CD4-positive, alpha-beta T cell treated with Interleukin-17A for 4 hours (primary cell): ENCODE data around the gene NKAIN2.
"Not testable (repeated sequence)": the region's sequence is repeated elsewhere in the genome, so short reads cannot be mapped to it uniquely, and the experiment has no call there.

ENCODE experiments used
- DNase-seq: peaks from one replicate; pipeline ENCODE4 v3.0.0-alpha.2; 2020; ENCODE audit warnings: mixed read lengths

The NKAIN2 gene

GRCh38 chr6:124356276-124356810 lies 552.7 kb downstream of the NKAIN2 start:
- no peak for DNase-seq

- DNase-seq = no peak
Observed at GRCh38 chr6:124356811-124357210, 553.1 kb downstream of the NKAIN2 start.

- no peak for DNase-seq
Observed at GRCh38 chr6:124368131-124368530, 564.5 kb downstream of the NKAIN2 start.

- DNase-seq = no peak
Observed at GRCh38 chr6:124371974-124372475, 568.4 kb downstream of the NKAIN2 start.

- no peak for DNase-seq
Observed at GRCh38 chr6:124373386-124373785, 569.7 kb downstream of the NKAIN2 start.

- DNase-seq = no peak
Observed at GRCh38 chr6:124389127-124389526, 585.5 kb downstream of the NKAIN2 start.

- DNase-seq = no peak
Observed at GRCh38 chr6:124393536-124393935, 589.9 kb downstream of the NKAIN2 start.

- DNase-seq = no peak
Observed at GRCh38 chr6:124396361-124396760, 592.7 kb downstream of the NKAIN2 start.

GRCh38 chr6:124400261-124400999 lies 596.8 kb downstream of the NKAIN2 start:
- no peak for DNase-seq

GRCh38 chr6:124410425-124410824 lies 606.8 kb downstream of the NKAIN2 start:
- DNase-seq = not testable (repeated sequence)

- not testable (repeated sequence) for DNase-seq
Observed at GRCh38 chr6:124412657-124413056, 609.0 kb downstream of the NKAIN2 start.

GRCh38 chr6:124420116-124420840 lies 616.6 kb downstream of the NKAIN2 start:
- no peak for DNase-seq

GRCh38 chr6:124423621-124424020 lies 620.0 kb downstream of the NKAIN2 start:
- no peak for DNase-seq

GRCh38 chr6:124430740-124431318 lies 627.2 kb downstream of the NKAIN2 start:
- DNase-seq = no peak

GRCh38 chr6:124432620-124433019 lies 629.0 kb downstream of the NKAIN2 start:
- no peak for DNase-seq

GRCh38 chr6:124433387-124434160 lies 629.9 kb downstream of the NKAIN2 start:
- no peak for DNase-seq

GRCh38 chr6:124434421-124434820 lies 630.8 kb downstream of the NKAIN2 start:
- DNase-seq = no peak

GRCh38 chr6:124436803-124437202 lies 633.1 kb downstream of the NKAIN2 start:
- no peak for DNase-seq

GRCh38 chr6:124438546-124439065 lies 634.9 kb downstream of the NKAIN2 start:
- no peak for DNase-seq

GRCh38 chr6:124441450-124441849 lies 637.8 kb downstream of the NKAIN2 start:
- no peak for DNase-seq

GRCh38 chr6:124443541-124443940 lies 639.9 kb downstream of the NKAIN2 start:
- no peak for DNase-seq

- DNase-seq = no peak
Observed at GRCh38 chr6:124445581-124445980, 641.9 kb downstream of the NKAIN2 start.
